Spleen (tissue), 7 donors: ENCODE data around the gene NUP210.

ENCODE experiments used
- CTCF ChIP-seq, 11 experiments: fragments of 200-600 bp in 7 of 11; fragments of 450-650 bp in 4 of 11; sonication (generic) in 4 of 11; IDR thresholded peaks in 8 of 11; conservative IDR thresholded peaks in 3 of 11; 1 replicate in 7 of 11; 2 replicates in 4 of 11; pipeline versions ENCODE4 v1.4.0 to v1.8.0; 2016 to 2021; ENCODE audit warnings: antibody characterized with exemption in 11 of 11, inconsistent platforms in 4 of 11, mild to moderate bottlenecking in 1 of 11
- POLR2A ChIP-seq, 3 donors: fragments of 450-650 bp; IDR thresholded peaks; one replicate each; pipeline ENCODE4 v1.5.1; 2017; ENCODE audit warnings: antibody characterized with exemption in 3 of 3, mild to moderate bottlenecking in 1 of 3
- donor health status: DM: no; HTN: no; CAD: no; lungs with moderate emphysema.
- donor health status: DM: no; HTN: no; CAD: no.
- donor health status: DM: no; HTN: no; CAD: no.

GRCh38 chr3:13346481-13347389, 73.4 kb downstream of the NUP210 start:
- peak in 7 of 11 experiments; percentile 27 to 52 (median 31) for TF ChIP-seq CTCF (IDR thresholded peaks at IDR 0.05 in 8 of 11, conservative IDR thresholded peaks at IDR 0.05 in 3 of 11)
- TF ChIP-seq POLR2A (IDR thresholded peaks at IDR 0.05) = no peak
